ENCODE results near the gene LBHD2.

LBHD2 gene

GRCh38 chr14:103138301-103139131 is 54.5 kb downstream of the LBHD2 start:
- ChIA-PET POLR2A (no interaction called here), CTCF (interaction anchor here (0.6 to 13.8 kb wide), 2 partner anchors 37 to 442 kb away, joined by 4 to 179 read pairs; no protein-coding TSS in a partner anchor)
- DNase-seq = no peak
- Histone ChIP-seq H3K4me1 (ENCODE audit: control extremely low read depth in 1 of 4, control insufficient read depth in 4 of 4, insufficient read depth in 4 of 4, low read length in 3 of 4) (peaks cover 0 to 14% (median 7%) of the 10 kb centered on the region in 4 experiments), H3K27ac (ENCODE audit: insufficient read depth in 1 of 2, low read depth in 1 of 2, low read length in 2 of 2, poor library complexity in 1 of 2, severe bottlenecking in 2 of 2) (no peak overlapping the region), H3K9me3 (ENCODE audit: control extremely low read depth in 1 of 5, control insufficient read depth in 4 of 5, insufficient read depth in 2 of 5, low read depth in 1 of 5, low read length in 4 of 5) (no peaks in the 10 kb centered on the region), H3K27me3 (replicated peaks in 2 of 5; ENCODE audit: control insufficient read depth in 4 of 5, insufficient read depth in 5 of 5, low read length in 4 of 5) (peaks cover 0 to 39% (median 6%) of the 10 kb centered on the region in 5 experiments), H3K36me3 (ENCODE audit: control insufficient read depth in 4 of 4, insufficient read depth in 4 of 4, low read length in 3 of 4) (peaks cover 2 to 24% (median 15%) of the 10 kb centered on the region in 4 experiments), H3K4me3 (ENCODE audit: control insufficient read depth in 1 of 7, extremely low read depth in 1 of 7, insufficient read depth in 4 of 7, low read depth in 2 of 7, low read length in 6 of 7) (no peak overlapping the region)
- WGBS (ENCODE audit: insufficient coverage) = 43% methylated on average over 55 of the region's 66 CpGs

DNA sequence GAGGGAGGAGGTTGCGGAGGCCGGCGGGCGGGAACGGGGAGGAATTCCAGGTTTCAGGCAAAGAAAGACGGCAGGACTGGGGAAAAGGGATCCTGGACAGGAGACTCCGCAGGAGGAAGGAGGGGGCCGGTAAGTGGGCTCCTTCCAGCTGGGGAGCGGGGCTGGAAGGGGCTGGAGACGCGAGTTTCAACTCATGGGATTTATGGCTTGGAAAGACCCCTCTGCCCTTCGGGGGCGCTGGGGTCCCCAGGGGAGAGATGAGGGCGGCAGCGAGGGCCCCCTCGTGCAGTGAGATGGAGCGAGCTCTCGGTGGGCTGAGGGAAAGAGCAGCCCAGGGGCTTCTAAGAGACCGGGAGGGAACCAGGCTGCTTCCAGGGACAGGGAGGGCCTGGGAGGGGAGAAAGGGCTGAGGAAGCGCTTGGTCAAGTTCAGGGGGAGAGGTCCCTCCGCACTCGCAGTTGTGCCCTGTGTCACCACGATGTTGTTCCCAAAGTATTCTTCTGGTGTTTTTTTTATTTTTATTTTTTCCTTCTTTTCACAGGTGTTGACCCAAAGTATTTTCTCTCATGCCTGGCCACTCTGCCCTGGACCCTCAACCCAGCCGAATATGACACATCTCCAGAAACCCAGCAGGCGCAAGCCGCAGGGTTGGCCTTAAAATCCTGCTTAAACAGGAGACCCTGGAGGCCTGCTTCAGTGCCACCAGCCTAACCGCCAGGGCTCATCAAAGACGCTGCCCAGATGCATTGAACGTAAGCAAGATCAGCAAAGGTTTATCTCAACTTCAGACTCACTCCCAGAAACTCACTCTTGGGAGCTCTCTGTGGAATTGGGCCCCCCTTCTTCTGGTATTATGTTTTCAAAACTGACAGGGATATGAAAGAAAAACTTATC is 55.4 kb downstream of the LBHD2 start:
- no peak overlapping the region for H3K4me3 ChIP-seq (ENCODE audit: control insufficient read depth in 1 of 7, extremely low read depth in 1 of 7, insufficient read depth in 4 of 7, low read depth in 2 of 7, low read length in 6 of 7)
- peaks cover 0 to 16% (median 10%) of the 10 kb centered on the region in 4 experiments for H3K36me3 ChIP-seq (ENCODE audit: control insufficient read depth in 4 of 4, insufficient read depth in 4 of 4, low read length in 3 of 4)
- WGBS (ENCODE audit: insufficient coverage) = 88% methylated on average over 26 of the region's 29 CpGs
- H3K27me3 ChIP-seq (replicated peaks in 2 of 5; ENCODE audit: control insufficient read depth in 4 of 5, insufficient read depth in 5 of 5, low read length in 4 of 5) = peaks cover 0 to 39% (median 6%) of the 10 kb centered on the region in 5 experiments
- POLR2A ChIA-PET = no interaction called here
- no peak overlapping the region for H3K27ac ChIP-seq (ENCODE audit: insufficient read depth in 1 of 2, low read depth in 1 of 2, low read length in 2 of 2, poor library complexity in 1 of 2, severe bottlenecking in 2 of 2)
- CTCF ChIA-PET = interaction anchor here (0.6 to 13.8 kb wide), 3 partner anchors 9 to 443 kb away, joined by 4 to 179 read pairs (median 11); no protein-coding TSS in a partner anchor
- peaks cover 0 to 14% (median 7%) of the 10 kb centered on the region in 4 experiments for H3K4me1 ChIP-seq (ENCODE audit: control extremely low read depth in 1 of 4, control insufficient read depth in 4 of 4, insufficient read depth in 4 of 4, low read length in 3 of 4)
- no peaks in the 10 kb centered on the region for H3K9me3 ChIP-seq (ENCODE audit: control extremely low read depth in 1 of 5, control insufficient read depth in 4 of 5, insufficient read depth in 2 of 5, low read depth in 1 of 5, low read length in 4 of 5)
- DNase-seq = no peak
